Mesenchymal stem cell (in vitro differentiated cells and primary cell): ENCODE measurements around the gene POLD2.

Experiments
- DNase-seq: peaks from one replicate; pipeline ENCODE4 v3.0.0-alpha.2; 2013
- H2AFZ ChIP-seq: one replicate; pipeline ENCODE4 v1.6.1; 2013; ENCODE audit warnings: low read depth, mild to moderate bottlenecking, control low read depth, inconsistent platforms, low read length, moderate library complexity
- H2AK5ac ChIP-seq: 2 replicates; pipeline ENCODE4 v1.6.1; 2013; ENCODE audit warnings: low read length, moderate library complexity, mild to moderate bottlenecking, inconsistent platforms; ENCODE audit not compliant: severe bottlenecking
- H2BK120ac ChIP-seq: one replicate; pipeline ENCODE4 v1.6.1; 2013; ENCODE audit warnings: low read depth, mild to moderate bottlenecking, inconsistent platforms, low read length, moderate library complexity
- H2BK12ac ChIP-seq, 2 experiments: one replicate each; pipeline ENCODE4 v1.6.1; 2013; ENCODE audit warnings: inconsistent platforms in 2 of 2, low read length in 2 of 2, mild to moderate bottlenecking in 2 of 2, moderate library complexity in 2 of 2, control low read depth in 1 of 2
- H2BK15ac ChIP-seq: one replicate; pipeline ENCODE4 v1.6.1; 2013; ENCODE audit warnings: mild to moderate bottlenecking, low read depth, inconsistent platforms; ENCODE audit not compliant: poor library complexity, severe bottlenecking
- H2BK5ac ChIP-seq: 2 replicates; pipeline ENCODE4 v1.6.1; 2013; ENCODE audit warnings: low read depth, mild to moderate bottlenecking, low read length, control low read depth, inconsistent platforms; ENCODE audit not compliant: poor library complexity, severe bottlenecking
- H3K14ac ChIP-seq, 2 experiments: one replicate each; pipeline ENCODE4 v1.6.1; 2013; ENCODE audit warnings: inconsistent platforms in 2 of 2, low read length in 2 of 2, control low read depth in 1 of 2, mild to moderate bottlenecking in 1 of 2, moderate library complexity in 1 of 2
- H3K18ac ChIP-seq, 2 experiments: one replicate each; pipeline ENCODE4 v1.6.1; 2013; ENCODE audit warnings: inconsistent platforms in 2 of 2, low read length in 2 of 2, control low read depth in 1 of 2, low read depth in 1 of 2, mild to moderate bottlenecking in 1 of 2
- H3K23ac ChIP-seq, 2 experiments: one replicate each; pipeline ENCODE4 v1.6.1; 2013; ENCODE audit warnings: inconsistent platforms in 2 of 2, low read length in 2 of 2, mild to moderate bottlenecking in 2 of 2, moderate library complexity in 2 of 2, control low read depth in 1 of 2
- H3K27ac ChIP-seq: 2 replicates; pipeline ENCODE4 v1.5.1; 2013; ENCODE audit warnings: mild to moderate bottlenecking, moderate library complexity, low read length, control low read depth, inconsistent platforms; ENCODE audit not compliant: poor library complexity, severe bottlenecking
- H3K27me3 ChIP-seq, 2 experiments: 2 replicates each; pipeline versions ENCODE4 v1.6.1 to v1.7.0; 2013; ENCODE audit warnings: low read length in 2 of 2, mild to moderate bottlenecking in 2 of 2, moderate library complexity in 2 of 2, control low read depth in 1 of 2, inconsistent platforms in 1 of 2; ENCODE audit not compliant: control insufficient read depth in 1 of 2, insufficient read depth in 1 of 2
- H3K36me3 ChIP-seq, 2 experiments: 2 replicates each; pipeline versions ENCODE4 v1.6.1 to v1.7.0; 2013; ENCODE audit warnings: low read length in 2 of 2, control low read depth in 1 of 2, inconsistent platforms in 1 of 2, low read depth in 1 of 2, mild to moderate bottlenecking in 1 of 2; ENCODE audit not compliant: insufficient read depth in 2 of 2, control insufficient read depth in 1 of 2
- H3K4ac ChIP-seq, 2 experiments: one replicate each; pipeline ENCODE4 v1.6.1; 2013; ENCODE audit warnings: inconsistent platforms in 2 of 2, low read length in 2 of 2, mild to moderate bottlenecking in 2 of 2, moderate library complexity in 2 of 2, control low read depth in 1 of 2, low read depth in 1 of 2
- H3K4me1 ChIP-seq: 2 replicates; pipeline ENCODE4 v1.6.1; 2013; ENCODE audit warnings: low read depth, low read length, control low read depth; ENCODE audit not compliant: control insufficient read depth, insufficient read depth
- H3K4me2 ChIP-seq: 2 replicates; pipeline ENCODE4 v1.6.1; 2013; ENCODE audit warnings: low read length, mild to moderate bottlenecking, inconsistent platforms; ENCODE audit not compliant: poor library complexity, severe bottlenecking
- H3K4me3 ChIP-seq, 2 experiments: 2 replicates each; pipeline versions ENCODE4 v1.5.1 to v1.7.0; 2013; ENCODE audit warnings: low read length in 2 of 2, mild to moderate bottlenecking in 2 of 2, control low read depth in 1 of 2, low read depth in 1 of 2; ENCODE audit not compliant: insufficient read depth in 1 of 2
- H3K79me1 ChIP-seq: replicated peaks from 2 replicates; pipeline ENCODE4 v1.6.1; 2013; ENCODE audit warnings: mild to moderate bottlenecking, control low read depth, low read length, inconsistent platforms; ENCODE audit not compliant: poor library complexity, severe bottlenecking
- H3K9ac ChIP-seq: 2 replicates; pipeline ENCODE4 v1.7.0; 2013; ENCODE audit warnings: mild to moderate bottlenecking, low read length, moderate library complexity
- H3K9me3 ChIP-seq: 2 replicates; pipeline ENCODE4 v1.7.0; 2013; ENCODE audit warnings: mild to moderate bottlenecking, low read length; ENCODE audit not compliant: control insufficient read depth
- H4K8ac ChIP-seq: one replicate; pipeline ENCODE4 v1.6.1; 2013; ENCODE audit warnings: inconsistent platforms, mild to moderate bottlenecking, low read length, moderate library complexity
- H4K91ac ChIP-seq: one replicate; pipeline ENCODE4 v1.6.1; 2013; ENCODE audit warnings: mild to moderate bottlenecking, low read length, inconsistent platforms
- WGBS: methylation state at CpG from one replicate; pipeline ENCODE4 v1.1.7; 2013; ENCODE audit warnings: mixed read lengths; 5-methylcytosine and 5-hydroxymethylcytosine counted together

Gene POLD2

GRCh38 chr7:44157116-44158080 is 34.0 kb upstream of the POLD2 start:
- no peaks in the 10 kb centered on the region for H3K79me1 ChIP-seq
- no peak for DNase-seq
- H3K9ac ChIP-seq, result no peak overlapping the region
- H3K18ac ChIP-seq, result no peak overlapping the region
- H3K9me3 ChIP-seq, result no peaks in the 10 kb centered on the region
- no peak overlapping the region for H2BK15ac ChIP-seq
- no peak overlapping the region for H2BK5ac ChIP-seq
- H2BK120ac ChIP-seq, result no peak overlapping the region
- peaks cover 14% of the 10 kb centered on the region for H3K4me1 ChIP-seq
- H3K23ac ChIP-seq, result peak overlapping the region in 1 of 2 experiments; percentile 70
- no peak overlapping the region for H2AK5ac ChIP-seq
- H3K4ac ChIP-seq, result no peak overlapping the region
- no peak overlapping the region for H3K4me3 ChIP-seq
- H3K4me2 ChIP-seq, result no peak overlapping the region
- H3K27me3 ChIP-seq, result peaks cover 0 to 24% of the 10 kb centered on the region in 2 experiments
- 74% methylated on average over 15 of the region's 15 CpGs for WGBS
- H4K91ac ChIP-seq, result no peak overlapping the region
- no peak overlapping the region for H2BK12ac ChIP-seq
- H3K14ac ChIP-seq, result no peak overlapping the region
- no peak overlapping the region for H4K8ac ChIP-seq
- no peak overlapping the region for H2AFZ ChIP-seq
- H3K27ac ChIP-seq, result no peak overlapping the region
- H3K36me3 ChIP-seq, result no peaks in the 10 kb centered on the region

- Histone ChIP-seq H3K9ac (no peak overlapping the region), H2AK5ac (no peak overlapping the region), H3K4me2 (no peak overlapping the region), H3K23ac (no peak overlapping the region), H2AFZ (no peak overlapping the region), H3K27me3 (peaks cover 0 to 24% of the 10 kb centered on the region in 2 experiments), H3K9me3 (no peaks in the 10 kb centered on the region), H2BK12ac (no peak overlapping the region), H4K8ac (no peak overlapping the region), H3K4me3 (no peak overlapping the region), H2BK5ac (no peak overlapping the region), H3K27ac (no peak overlapping the region), H3K4me1 (peaks cover 11% of the 10 kb centered on the region), H3K36me3 (no peaks in the 10 kb centered on the region), H3K14ac (no peak overlapping the region), H3K4ac (no peak overlapping the region), H4K91ac (no peak overlapping the region), H3K79me1 (no peaks in the 10 kb centered on the region), H3K18ac (no peak overlapping the region), H2BK15ac (no peak overlapping the region), H2BK120ac (no peak overlapping the region)
- no peak for DNase-seq
- 66% methylated on average over 4 of the region's 4 CpGs for WGBS
Measured at GRCh38 chr7:44156453-44157010, 33.2 kb upstream of the POLD2 start.

- Histone ChIP-seq H3K27ac (no peak overlapping the region), H3K14ac (no peak overlapping the region), H2BK12ac (no peak overlapping the region), H3K9ac (no peak overlapping the region), H3K18ac (no peak overlapping the region), H2BK5ac (no peak overlapping the region), H4K8ac (no peak overlapping the region), H3K4me2 (no peak overlapping the region), H2AFZ (no peak overlapping the region), H2BK120ac (no peak overlapping the region), H3K4me3 (no peak overlapping the region), H3K79me1 (no peaks in the 10 kb centered on the region), H3K36me3 (no peaks in the 10 kb centered on the region), H3K9me3 (no peaks in the 10 kb centered on the region), H3K27me3 (peaks cover 0 to 24% of the 10 kb centered on the region in 2 experiments), H3K4me1 (peaks cover 11% of the 10 kb centered on the region), H3K4ac (no peak overlapping the region), H2BK15ac (no peak overlapping the region), H3K23ac (no peak overlapping the region), H4K91ac (peak overlapping the region; percentile 43), H2AK5ac (no peak overlapping the region)
- 77% methylated on average over 8 of the region's 8 CpGs for WGBS
- no peak for DNase-seq
Measured at GRCh38 chr7:44155191-44156185, 32.1 kb upstream of the POLD2 start.
